ENCODE results near the gene PSMD9. TPM values are rescaled to one million over a fixed set of nuclear protein-coding genes. Genes with fewer than 3 reads are reported as not detected.
A peak's percentile ranks its signal among the peaks of the same experiment; 100 is the strongest.

Gene PSMD9
- total RNA-seq, 1 donor from 2014 or later: 36.6 TPM

- intact Hi-C loops (cut with DNase I): no loop called here
- Histone ChIP-seq H3K4me1 (no peaks in the 10 kb centered on the region), H3K9me3 (no peaks in the 10 kb centered on the region), H3K27me3 (ENCODE audit: low read depth) (no peaks in the 10 kb centered on the region), H3K36me3 (no peaks in the 10 kb centered on the region), H3K27ac (no peak overlapping the region), H3K4me3 (no peak overlapping the region)
- DNase-seq: no peak
- TF ChIP-seq, protein P1, sequence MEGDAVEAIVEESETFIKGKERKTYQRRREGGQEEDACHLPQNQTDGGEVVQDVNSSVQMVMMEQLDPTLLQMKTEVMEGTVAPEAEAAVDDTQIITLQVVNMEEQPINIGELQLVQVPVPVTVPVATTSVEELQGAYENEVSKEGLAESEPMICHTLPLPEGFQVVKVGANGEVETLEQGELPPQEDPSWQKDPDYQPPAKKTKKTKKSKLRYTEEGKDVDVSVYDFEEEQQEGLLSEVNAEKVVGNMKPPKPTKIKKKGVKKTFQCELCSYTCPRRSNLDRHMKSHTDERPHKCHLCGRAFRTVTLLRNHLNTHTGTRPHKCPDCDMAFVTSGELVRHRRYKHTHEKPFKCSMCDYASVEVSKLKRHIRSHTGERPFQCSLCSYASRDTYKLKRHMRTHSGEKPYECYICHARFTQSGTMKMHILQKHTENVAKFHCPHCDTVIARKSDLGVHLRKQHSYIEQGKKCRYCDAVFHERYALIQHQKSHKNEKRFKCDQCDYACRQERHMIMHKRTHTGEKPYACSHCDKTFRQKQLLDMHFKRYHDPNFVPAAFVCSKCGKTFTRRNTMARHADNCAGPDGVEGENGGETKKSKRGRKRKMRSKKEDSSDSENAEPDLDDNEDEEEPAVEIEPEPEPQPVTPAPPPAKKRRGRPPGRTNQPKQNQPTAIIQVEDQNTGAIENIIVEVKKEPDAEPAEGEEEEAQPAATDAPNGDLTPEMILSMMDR (IDR thresholded peaks at IDR 0.05): no peak
- no peak for ATAC-seq
Observed at GRCh38 chr12:121937654-121938053, 49.1 kb downstream of the PSMD9 start.

DNA sequence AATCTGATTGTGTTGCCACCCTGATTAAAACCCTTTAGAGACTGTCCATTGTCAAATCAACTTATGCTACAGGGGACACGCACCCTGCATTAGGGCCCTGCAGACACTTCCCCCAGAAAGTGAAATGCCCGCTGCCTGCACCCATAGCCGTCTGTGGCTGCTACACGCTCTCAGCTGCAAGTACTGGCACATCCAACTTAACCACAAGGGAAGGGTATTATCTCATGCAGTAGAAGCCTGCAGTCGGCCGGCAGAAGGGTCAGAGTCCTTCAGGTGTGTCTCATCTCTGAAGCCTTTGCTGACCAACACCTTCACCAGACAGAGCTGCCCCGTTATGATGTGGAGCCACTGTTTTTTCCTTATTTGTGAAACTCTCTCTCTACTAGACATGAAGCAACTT lies 50.6 kb downstream of the PSMD9 start:
- Histone ChIP-seq H3K4me3 (no peak overlapping the region), H3K27me3 (ENCODE audit: low read depth) (no peaks in the 10 kb centered on the region), H3K36me3 (no peaks in the 10 kb centered on the region), H3K4me1 (no peaks in the 10 kb centered on the region), H3K27ac (no peak overlapping the region), H3K9me3 (no peaks in the 10 kb centered on the region)
- peak in 1 of 2 donors; percentile 53 for ATAC-seq
- intact Hi-C loops (cut with DNase I): no loop called here
- TF ChIP-seq, protein P1 (IDR thresholded peaks at IDR 0.05): no peak
- DNase-seq: no peak

GRCh38 chr12:121939992-121940766 lies 51.6 kb downstream of the PSMD9 start:
- H3K27ac ChIP-seq: no peak overlapping the region
- no peaks in the 10 kb centered on the region for H3K9me3 ChIP-seq
- no peaks in the 10 kb centered on the region for H3K4me1 ChIP-seq
- H3K4me3 ChIP-seq: no peak overlapping the region
- TF ChIP-seq, protein P1 (IDR thresholded peaks at IDR 0.05): no peak
- no peaks in the 10 kb centered on the region for H3K27me3 ChIP-seq (ENCODE audit: low read depth)
- no peaks in the 10 kb centered on the region for H3K36me3 ChIP-seq
- intact Hi-C loops (cut with DNase I): no loop called here
- no peak for ATAC-seq
- DNase-seq: no peak

DNA sequence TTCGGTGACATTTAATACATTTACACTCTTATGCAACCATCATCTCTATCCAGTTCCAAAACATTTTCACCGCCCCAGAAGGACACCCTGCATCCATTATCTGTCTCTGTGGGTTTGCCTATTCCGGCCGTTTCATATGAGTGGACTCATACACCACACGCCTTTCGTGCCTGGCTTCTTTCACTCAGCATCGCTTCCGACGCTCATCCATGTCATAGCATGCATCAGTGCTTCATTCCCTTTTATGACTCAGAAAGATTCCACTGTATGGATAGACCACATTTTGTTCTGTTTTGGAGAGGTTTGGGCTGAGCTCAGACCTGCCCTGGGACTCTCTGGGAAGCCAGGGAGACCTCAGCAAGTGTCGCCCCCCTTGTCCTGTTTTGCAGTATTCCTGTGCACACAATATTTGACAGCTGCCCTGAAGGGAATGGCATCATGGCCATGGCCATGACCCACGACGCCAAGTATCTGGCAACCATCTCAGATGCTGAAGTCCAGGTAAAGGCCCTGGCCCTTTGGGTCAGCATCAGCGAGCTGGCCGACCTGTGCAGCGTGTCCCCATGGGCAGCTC lies 53.6 kb downstream of the PSMD9 start:
- Histone ChIP-seq H3K4me3 (no peak overlapping the region), H3K36me3 (no peaks in the 10 kb centered on the region), H3K9me3 (no peaks in the 10 kb centered on the region), H3K27ac (no peak overlapping the region), H3K27me3 (ENCODE audit: low read depth) (no peaks in the 10 kb centered on the region), H3K4me1 (no peaks in the 10 kb centered on the region)
- no peak for ATAC-seq
- TF ChIP-seq, protein P1 (IDR thresholded peaks at IDR 0.05): no peak
- intact Hi-C loops (cut with DNase I): no loop called here
- no peak for DNase-seq

- no peaks in the 10 kb centered on the region for H3K4me1 ChIP-seq
- no peak overlapping the region for H3K27ac ChIP-seq
- TF ChIP-seq, protein P1 (IDR thresholded peaks at IDR 0.05): no peak
- no peaks in the 10 kb centered on the region for H3K27me3 ChIP-seq (ENCODE audit: low read depth)
- ATAC-seq (no peak), DNase-seq (no peak)
- intact Hi-C loops (cut with DNase I): no loop called here
- H3K4me3 ChIP-seq: no peak overlapping the region
- H3K36me3 ChIP-seq: no peaks in the 10 kb centered on the region
- no peaks in the 10 kb centered on the region for H3K9me3 ChIP-seq
Observed at GRCh38 chr12:121943926-121944325, 55.3 kb downstream of the PSMD9 start.
